Sigmoid colon (tissue), 7 donors: ENCODE results near the gene LEFTY2. TPM values are rescaled to one million over a fixed set of nuclear protein-coding genes. Genes with fewer than 3 reads are reported as not detected.

Source experiments
- DNase-seq: peaks from one replicate; pipeline ENCODE4 v3.0.0-alpha.2; 2019
- H3K27ac ChIP-seq, 4 donors: fragments of 200-600 bp; sonication (generic); one replicate each; pipeline ENCODE4 v1.5.1; 2016 to 2019; ENCODE audit warnings: mild to moderate bottlenecking in 1 of 4
- H3K27me3 ChIP-seq, 3 donors: fragments of 200-600 bp; sonication (generic); one replicate each; pipeline ENCODE4 v1.5.1; 2019; ENCODE audit warnings: mild to moderate bottlenecking in 1 of 3
- H3K36me3 ChIP-seq, 4 donors: fragments of 200-600 bp; sonication (generic); one replicate each; pipeline ENCODE4 v1.5.1; 2016 to 2019
- H3K4me1 ChIP-seq, 4 donors: fragments of 200-600 bp; sonication (generic); one replicate each; pipeline ENCODE4 v1.5.1; 2017 to 2019
- H3K4me3 ChIP-seq, 4 donors: fragments of 200-600 bp; sonication (generic); one replicate each; pipeline ENCODE4 v1.5.1; 2017 to 2019; ENCODE audit warnings: mild to moderate bottlenecking in 2 of 4, moderate library complexity in 1 of 4
- H3K9me3 ChIP-seq, 4 donors: fragments of 200-600 bp in 3 of 4; sonication (generic) in 3 of 4; one replicate each; pipeline versions ENCODE4 v1.5.1 to v1.6.1; 2013 to 2019
- CTCF ChIP-seq, 4 experiments: fragments of 450-650 bp in 3 of 4; fragments of 200-600 bp in 1 of 4; IDR thresholded peaks; one replicate each; pipeline ENCODE4 v1.5.1; 2016 to 2019; ENCODE audit warnings: antibody characterized with exemption in 4 of 4, mild to moderate bottlenecking in 3 of 4, moderate library complexity in 2 of 4
- EP300 ChIP-seq, 4 donors: sonication (generic); formaldehyde crosslinking; IDR thresholded peaks; one replicate each; pipeline ENCODE4 v1.6.1; 2017; ENCODE audit warnings: antibody characterized with exemption in 4 of 4
- POLR2A ChIP-seq, 2 donors: fragments of 450-650 bp; IDR thresholded peaks; one replicate each; pipeline ENCODE4 v1.6.1; 2016; ENCODE audit warnings: antibody characterized with exemption in 2 of 2, mild to moderate bottlenecking in 2 of 2, moderate library complexity in 2 of 2
- POLR2AphosphoS5 ChIP-seq, 4 donors: sonication (generic); formaldehyde crosslinking; IDR thresholded peaks; one replicate each; pipeline ENCODE4 v1.6.1; 2017; ENCODE audit warnings: antibody characterized with exemption in 4 of 4
- WGBS, 2 donors: extraction: QIAGEN DNeasy Blood & Tissue Kit; methylation state at CpG; one replicate each; pipeline ENCODE4 v1.1.7; 2013; 5-methylcytosine and 5-hydroxymethylcytosine counted together
- intact Hi-C: fragments of 100-400 bp; cut with DNase I; formaldehyde crosslinking; loops from one replicate; pipeline ENCODE4 v1.15.1; 2023
- polyA plus RNA-seq, 3 donors: library from polyadenylated mRNA; stranded (reverse); fragments of 200-250 nt; gene quantifications; one replicate each; pipeline ENCODE4 v1.2.3, GENCODE V29; 2013
- total RNA-seq, 4 donors: library from RNA; depleted of rRNA; stranded (reverse); fragments of >200 nt; gene quantifications; one replicate each; pipeline ENCODE4 v1.1.0, GENCODE V29; 2016
- donor health status: healthy with polysubstance abuse.
- donor health status: Bipolar disorder and iron deficiency.
- donor health status: healthy.

The LEFTY2 gene
- total and polyA plus RNA-seq, 7 donors = 0.71 to 15.6 (median 3.0) TPM; not detected in 3

GRCh38 chr1:225911191-225912130 lies 29.6 kb downstream of the LEFTY2 start:
- whole genome bisulfite sequencing, 2 donors = 33 to 43% methylated on average over 53 of the region's 53 CpGs
- intact Hi-C loops = loop anchor here (1.0 to 2.0 kb wide), 2 partner anchors 29 to 436 kb away; partner anchors contain the start of gene TMEM63A
- Histone ChIP-seq H3K36me3 (peaks cover 0 to 12% (median 0%) of the 10 kb centered on the region in 4 donors), H3K27me3 (no peaks in the 10 kb centered on the region), H3K4me1 (peaks cover 0 to 11% (median 9%) of the 10 kb centered on the region in 4 donors), H3K27ac (peak overlapping the region in 2 of 4 donors; percentile 25 to 38), H3K9me3 (no peaks in the 10 kb centered on the region), H3K4me3 (peak overlapping the region in 1 of 4 donors; percentile 8)
- peak; percentile 79 for DNase-seq
- no peak for TF ChIP-seq POLR2A (IDR thresholded peaks at IDR 0.05)
- peak; percentile 73 to 96 (median 82) for TF ChIP-seq CTCF (IDR thresholded peaks at IDR 0.05)
- TF ChIP-seq EP300 (IDR thresholded peaks at IDR 0.05) = no peak

- Histone ChIP-seq H3K4me1 (peaks cover 0 to 11% (median 9%) of the 10 kb centered on the region in 4 donors), H3K27ac (no peak overlapping the region), H3K27me3 (no peaks in the 10 kb centered on the region), H3K36me3 (peaks cover 0 to 4% (median 0%) of the 10 kb centered on the region in 4 donors), H3K9me3 (no peaks in the 10 kb centered on the region), H3K4me3 (no peak overlapping the region)
- 95 to 96% methylated on average over 1 of the region's 1 CpG for WGBS, 2 donors
- no peak for TF ChIP-seq POLR2A (IDR thresholded peaks at IDR 0.05)
- no peak for TF ChIP-seq CTCF (IDR thresholded peaks at IDR 0.05)
- no peak for TF ChIP-seq EP300 (IDR thresholded peaks at IDR 0.05)
- TF ChIP-seq POLR2AphosphoS5 (IDR thresholded peaks at IDR 0.05) = no peak
- intact Hi-C loops = no loop called here
- DNase-seq = no peak
Observed at GRCh38 chr1:225909477-225909876, 31.5 kb downstream of the LEFTY2 start.

GRCh38 chr1:225908773-225909172 lies 32.2 kb downstream of the LEFTY2 start:
- intact Hi-C loops = no loop called here

GRCh38 chr1:225908013-225908640 lies 32.9 kb downstream of the LEFTY2 start:
- H3K27me3 ChIP-seq = no peaks in the 10 kb centered on the region
- H3K27ac ChIP-seq = no peak overlapping the region
- no peak overlapping the region for H3K4me3 ChIP-seq
- H3K36me3 ChIP-seq = no peaks in the 10 kb centered on the region
- H3K9me3 ChIP-seq = no peaks in the 10 kb centered on the region
- peaks cover 0 to 11% (median 9%) of the 10 kb centered on the region in 4 donors for H3K4me1 ChIP-seq
- WGBS, 2 donors = 44 to 78% methylated on average over 5 of the region's 5 CpGs
- DNase-seq = no peak
- intact Hi-C loops = no loop called here
- TF ChIP-seq EP300 (IDR thresholded peaks at IDR 0.05) = no peak
- no peak for TF ChIP-seq POLR2A (IDR thresholded peaks at IDR 0.05)
- no peak for TF ChIP-seq POLR2AphosphoS5 (IDR thresholded peaks at IDR 0.05)
- no peak for TF ChIP-seq CTCF (IDR thresholded peaks at IDR 0.05)

More at GRCh38 chr1:225908773-225909172, 32.2 kb downstream of the LEFTY2 start:
- no peaks in the 10 kb centered on the region for H3K27me3 ChIP-seq
- H3K27ac ChIP-seq = no peak overlapping the region
- no peaks in the 10 kb centered on the region for H3K36me3 ChIP-seq
- peaks cover 0 to 11% (median 9%) of the 10 kb centered on the region in 4 donors for H3K4me1 ChIP-seq
- TF ChIP-seq CTCF (IDR thresholded peaks at IDR 0.05) (no peak), POLR2A (IDR thresholded peaks at IDR 0.05) (no peak), EP300 (IDR thresholded peaks at IDR 0.05) (no peak), POLR2AphosphoS5 (IDR thresholded peaks at IDR 0.05) (no peak)
- WGBS, 2 donors = 16 to 67% methylated on average over 2 of the region's 2 CpGs
- no peaks in the 10 kb centered on the region for H3K9me3 ChIP-seq
- no peak for DNase-seq
- no peak overlapping the region for H3K4me3 ChIP-seq
